ENCODE data around the gene ST6GALNAC5. TPM values are rescaled to one million over a fixed set of nuclear protein-coding genes. Genes with fewer than 3 reads are reported as not detected.

Gene ST6GALNAC5
- total and polyA plus RNA-seq, 2 experiments from 2014 or later: 4.1 to 19.2 TPM

- TF ChIP-seq POLR2AphosphoS5 (IDR thresholded peaks at IDR 0.05; ENCODE audit: low read depth) (no peak), ZNF331 (CRISPR knock-in tag; IDR thresholded peaks at IDR 0.05; ENCODE audit: low read depth) (no peak), ZNF114 (CRISPR knock-in tag; IDR thresholded peaks at IDR 0.05) (no peak), ETS1 (IDR thresholded peaks at IDR 0.05) (no peak), CREB1 (CRISPR knock-in tag; IDR thresholded peaks at IDR 0.05; ENCODE audit: low read depth) (no peak), NANOG (IDR thresholded peaks at IDR 0.05; ENCODE audit: borderline replicate concordance) (no peak), STAT1 (IDR thresholded peaks at IDR 0.05; ENCODE audit: unreplicated experiment) (no peak), REST (IDR thresholded peaks at IDR 0.05; ENCODE audit: unreplicated experiment) (no peak), EZH2phosphoT487 (IDR thresholded peaks at IDR 0.05; ENCODE audit: unreplicated experiment) (no peak), CTCF (conservative IDR thresholded peaks at IDR 0.05; ENCODE audit: low read depth in 2 of 2) (no peak), JUNB (IDR thresholded peaks at IDR 0.05; ENCODE audit: unreplicated experiment) (no peak)
Observed at GRCh38 chr1:77104672-77105071, 237.4 kb downstream of the ST6GALNAC5 start (continued).

Small RNAs within 50 kb of the gene (microRNA-seq; reads per million reads assigned to microRNA genes)
- gene MIR7156: not detected

Small RNAs within 50 kb of the gene (small RNA-seq; reads per million reads assigned to genes)
- not detected for gene MIR7156 (ENCODE audit: low replicate concordance)
